Measurements from ENCODE around the gene ZKSCAN3. TPM values are rescaled to one million over a fixed set of nuclear protein-coding genes. Genes with fewer than 3 reads are reported as not detected.

Gene ZKSCAN3
- total and polyA plus RNA-seq, 2 experiments from 2014 or later, result 3.0 to 7.6 TPM

DNA sequence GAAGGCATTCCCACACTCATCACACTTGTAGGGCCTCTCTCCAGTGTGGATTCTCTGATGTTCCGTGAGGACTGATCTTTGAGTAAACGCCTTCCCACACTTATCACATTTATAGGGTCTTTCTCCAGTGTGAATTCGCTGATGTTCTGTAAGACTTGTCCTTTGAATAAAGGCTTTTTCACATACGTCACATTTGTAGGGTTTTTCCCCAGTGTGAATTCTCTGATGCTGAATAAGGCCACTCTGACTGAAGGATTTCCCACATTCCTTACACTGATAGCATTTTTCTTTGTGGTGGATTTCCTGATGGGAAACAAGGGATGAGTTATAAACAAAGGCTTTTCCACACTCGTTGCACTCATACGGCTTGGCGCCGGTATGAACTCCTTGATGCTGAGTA, 40.9 kb downstream of the ZKSCAN3 start:
- ATAC-seq, result no peak
- Mint-ChIP-seq H3K9me3 (no peaks in the 10 kb centered on the region), H3K36me3 (ENCODE audit: low read depth) (peaks cover 62% of the 10 kb centered on the region), H3K27ac (no peak overlapping the region), H3K4me1 (peaks cover 9% of the 10 kb centered on the region), H3K4me3 (no peak overlapping the region), H3K27me3 (ENCODE audit: insufficient read depth, low read depth, poor library complexity) (peaks cover 7% of the 10 kb centered on the region)
- Histone ChIP-seq H2AFZ (no peak overlapping the region), H3K27ac (ENCODE audit: low read depth) (no peak overlapping the region), H3K9me2 (ENCODE audit: insufficient read depth) (no peaks in the 10 kb centered on the region), H3K4me3 (no peak overlapping the region), H3K79me2 (replicated peaks; ENCODE audit: insufficient read depth) (peaks cover 33% of the 10 kb centered on the region), H3K27me3 (ENCODE audit: insufficient read depth) (no peaks in the 10 kb centered on the region), H3K4me2 (no peak overlapping the region), H3K36me3 (ENCODE audit: insufficient read depth) (peaks cover 30% of the 10 kb centered on the region), H3K4me1 (ENCODE audit: insufficient read depth) (no peaks in the 10 kb centered on the region), H4K20me1 (replicated peaks; ENCODE audit: insufficient read depth) (peaks cover 38% of the 10 kb centered on the region), H3F3A (replicated peaks; ENCODE audit: low read depth) (no peaks in the 10 kb centered on the region)
- TF ChIP-seq, protein P1, sequence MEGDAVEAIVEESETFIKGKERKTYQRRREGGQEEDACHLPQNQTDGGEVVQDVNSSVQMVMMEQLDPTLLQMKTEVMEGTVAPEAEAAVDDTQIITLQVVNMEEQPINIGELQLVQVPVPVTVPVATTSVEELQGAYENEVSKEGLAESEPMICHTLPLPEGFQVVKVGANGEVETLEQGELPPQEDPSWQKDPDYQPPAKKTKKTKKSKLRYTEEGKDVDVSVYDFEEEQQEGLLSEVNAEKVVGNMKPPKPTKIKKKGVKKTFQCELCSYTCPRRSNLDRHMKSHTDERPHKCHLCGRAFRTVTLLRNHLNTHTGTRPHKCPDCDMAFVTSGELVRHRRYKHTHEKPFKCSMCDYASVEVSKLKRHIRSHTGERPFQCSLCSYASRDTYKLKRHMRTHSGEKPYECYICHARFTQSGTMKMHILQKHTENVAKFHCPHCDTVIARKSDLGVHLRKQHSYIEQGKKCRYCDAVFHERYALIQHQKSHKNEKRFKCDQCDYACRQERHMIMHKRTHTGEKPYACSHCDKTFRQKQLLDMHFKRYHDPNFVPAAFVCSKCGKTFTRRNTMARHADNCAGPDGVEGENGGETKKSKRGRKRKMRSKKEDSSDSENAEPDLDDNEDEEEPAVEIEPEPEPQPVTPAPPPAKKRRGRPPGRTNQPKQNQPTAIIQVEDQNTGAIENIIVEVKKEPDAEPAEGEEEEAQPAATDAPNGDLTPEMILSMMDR (conservative IDR thresholded peaks at IDR 0.05; ENCODE audit: low read depth in 2 of 2), result no peak
- TF ChIP-seq EZH2phosphoT487 (IDR thresholded peaks at IDR 0.05; ENCODE audit: unreplicated experiment) (no peak), NANOG (IDR thresholded peaks at IDR 0.05; ENCODE audit: borderline replicate concordance) (no peak), STAT1 (IDR thresholded peaks at IDR 0.05; ENCODE audit: unreplicated experiment) (no peak), EZH2 (IDR thresholded peaks at IDR 0.05; ENCODE audit: low read depth, unreplicated experiment) (no peak), ZNF331 (CRISPR knock-in tag; IDR thresholded peaks at IDR 0.05; ENCODE audit: low read depth) (no peak)
- TF ChIP-seq, protein P2, sequence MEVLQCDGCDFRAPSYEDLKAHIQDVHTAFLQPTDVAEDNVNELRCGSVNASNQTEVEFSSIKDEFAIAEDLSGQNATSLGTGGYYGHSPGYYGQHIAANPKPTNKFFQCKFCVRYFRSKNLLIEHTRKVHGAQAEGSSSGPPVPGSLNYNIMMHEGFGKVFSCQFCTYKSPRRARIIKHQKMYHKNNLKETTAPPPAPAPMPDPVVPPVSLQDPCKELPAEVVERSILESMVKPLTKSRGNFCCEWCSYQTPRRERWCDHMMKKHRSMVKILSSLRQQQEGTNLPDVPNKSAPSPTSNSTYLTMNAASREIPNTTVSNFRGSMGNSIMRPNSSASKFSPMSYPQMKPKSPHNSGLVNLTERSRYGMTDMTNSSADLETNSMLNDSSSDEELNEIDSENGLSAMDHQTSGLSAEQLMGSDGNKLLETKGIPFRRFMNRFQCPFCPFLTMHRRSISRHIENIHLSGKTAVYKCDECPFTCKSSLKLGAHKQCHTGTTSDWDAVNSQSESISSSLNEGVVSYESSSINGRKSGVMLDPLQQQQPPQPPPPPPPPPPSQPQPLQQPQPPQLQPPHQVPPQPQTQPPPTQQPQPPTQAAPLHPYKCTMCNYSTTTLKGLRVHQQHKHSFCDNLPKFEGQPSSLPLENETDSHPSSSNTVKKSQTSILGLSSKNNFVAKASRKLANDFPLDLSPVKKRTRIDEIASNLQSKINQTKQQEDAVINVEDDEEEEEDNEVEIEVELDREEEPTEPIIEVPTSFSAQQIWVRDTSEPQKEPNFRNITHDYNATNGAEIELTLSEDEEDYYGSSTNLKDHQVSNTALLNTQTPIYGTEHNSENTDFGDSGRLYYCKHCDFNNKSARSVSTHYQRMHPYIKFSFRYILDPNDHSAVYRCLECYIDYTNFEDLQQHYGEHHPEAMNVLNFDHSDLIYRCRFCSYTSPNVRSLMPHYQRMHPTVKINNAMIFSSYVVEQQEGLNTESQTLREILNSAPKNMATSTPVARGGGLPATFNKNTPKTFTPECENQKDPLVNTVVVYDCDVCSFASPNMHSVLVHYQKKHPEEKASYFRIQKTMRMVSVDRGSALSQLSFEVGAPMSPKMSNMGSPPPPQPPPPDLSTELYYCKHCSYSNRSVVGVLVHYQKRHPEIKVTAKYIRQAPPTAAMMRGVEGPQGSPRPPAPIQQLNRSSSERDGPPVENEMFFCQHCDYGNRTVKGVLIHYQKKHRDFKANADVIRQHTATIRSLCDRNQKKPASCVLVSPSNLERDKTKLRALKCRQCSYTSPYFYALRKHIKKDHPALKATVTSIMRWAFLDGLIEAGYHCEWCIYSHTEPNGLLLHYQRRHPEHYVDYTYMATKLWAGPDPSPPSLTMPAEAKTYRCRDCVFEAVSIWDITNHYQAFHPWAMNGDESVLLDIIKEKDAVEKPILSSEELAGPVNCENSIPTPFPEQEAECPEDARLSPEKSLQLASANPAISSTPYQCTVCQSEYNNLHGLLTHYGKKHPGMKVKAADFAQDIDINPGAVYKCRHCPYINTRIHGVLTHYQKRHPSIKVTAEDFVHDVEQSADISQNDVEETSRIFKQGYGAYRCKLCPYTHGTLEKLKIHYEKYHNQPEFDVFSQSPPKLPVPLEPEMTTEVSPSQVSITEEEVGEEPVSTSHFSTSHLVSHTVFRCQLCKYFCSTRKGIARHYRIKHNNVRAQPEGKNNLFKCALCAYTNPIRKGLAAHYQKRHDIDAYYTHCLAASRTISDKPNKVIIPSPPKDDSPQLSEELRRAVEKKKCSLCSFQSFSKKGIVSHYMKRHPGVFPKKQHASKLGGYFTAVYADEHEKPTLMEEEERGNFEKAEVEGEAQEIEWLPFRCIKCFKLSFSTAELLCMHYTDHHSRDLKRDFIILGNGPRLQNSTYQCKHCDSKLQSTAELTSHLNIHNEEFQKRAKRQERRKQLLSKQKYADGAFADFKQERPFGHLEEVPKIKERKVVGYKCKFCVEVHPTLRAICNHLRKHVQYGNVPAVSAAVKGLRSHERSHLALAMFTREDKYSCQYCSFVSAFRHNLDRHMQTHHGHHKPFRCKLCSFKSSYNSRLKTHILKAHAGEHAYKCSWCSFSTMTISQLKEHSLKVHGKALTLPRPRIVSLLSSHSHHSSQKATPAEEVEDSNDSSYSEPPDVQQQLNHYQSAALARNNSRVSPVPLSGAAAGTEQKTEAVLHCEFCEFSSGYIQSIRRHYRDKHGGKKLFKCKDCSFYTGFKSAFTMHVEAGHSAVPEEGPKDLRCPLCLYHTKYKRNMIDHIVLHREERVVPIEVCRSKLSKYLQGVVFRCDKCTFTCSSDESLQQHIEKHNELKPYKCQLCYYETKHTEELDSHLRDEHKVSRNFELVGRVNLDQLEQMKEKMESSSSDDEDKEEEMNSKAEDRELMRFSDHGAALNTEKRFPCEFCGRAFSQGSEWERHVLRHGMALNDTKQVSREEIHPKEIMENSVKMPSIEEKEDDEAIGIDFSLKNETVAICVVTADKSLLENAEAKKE (CRISPR knock-in tag; IDR thresholded peaks at IDR 0.05), result no peak
- DNase-seq (ENCODE audit: low spot score), result no peak
